Prostate gland (tissue), 2 donors: Measurements from ENCODE around the gene TEN1.

Source experiments
- POLR2A ChIP-seq: fragments of 450-650 bp; IDR thresholded peaks from one replicate; pipeline ENCODE4 v1.6.1; 2016; ENCODE audit warnings: antibody characterized with exemption, mild to moderate bottlenecking
- TF ChIP-seq, protein P1 (sequence below), 4 experiments: fragments of 200-600 bp in 2 of 4; fragments of 450-650 bp in 2 of 4; sonication (generic) in 2 of 4; IDR thresholded peaks; 1 replicate in 3 of 4; 2 replicates in 1 of 4; pipeline ENCODE4 v1.5.1; 2016 to 2019; ENCODE audit warnings: antibody characterized with exemption in 4 of 4, mild to moderate bottlenecking in 2 of 4, moderate library complexity in 2 of 4

DNA sequence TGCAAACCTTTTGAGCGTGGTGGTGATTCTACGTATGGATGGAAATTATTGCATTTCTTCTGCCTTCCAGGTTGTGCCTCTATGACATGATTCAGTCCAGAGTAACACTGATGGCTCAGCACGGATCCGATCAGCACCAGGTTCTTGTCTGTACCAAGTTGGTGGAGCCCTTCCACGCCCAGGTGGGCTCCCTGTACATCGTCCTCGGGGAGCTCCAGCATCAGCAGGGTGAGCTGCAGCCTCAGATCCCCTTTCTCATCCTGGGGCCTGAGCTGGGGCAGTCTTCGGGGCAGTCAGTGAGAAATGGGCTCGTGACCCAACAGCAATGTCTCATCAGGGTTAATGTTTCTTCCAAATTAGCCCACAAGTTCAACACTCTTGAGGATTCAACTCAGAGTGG lies 12.4 kb downstream of the TEN1 start:
- TF ChIP-seq, protein P1, sequence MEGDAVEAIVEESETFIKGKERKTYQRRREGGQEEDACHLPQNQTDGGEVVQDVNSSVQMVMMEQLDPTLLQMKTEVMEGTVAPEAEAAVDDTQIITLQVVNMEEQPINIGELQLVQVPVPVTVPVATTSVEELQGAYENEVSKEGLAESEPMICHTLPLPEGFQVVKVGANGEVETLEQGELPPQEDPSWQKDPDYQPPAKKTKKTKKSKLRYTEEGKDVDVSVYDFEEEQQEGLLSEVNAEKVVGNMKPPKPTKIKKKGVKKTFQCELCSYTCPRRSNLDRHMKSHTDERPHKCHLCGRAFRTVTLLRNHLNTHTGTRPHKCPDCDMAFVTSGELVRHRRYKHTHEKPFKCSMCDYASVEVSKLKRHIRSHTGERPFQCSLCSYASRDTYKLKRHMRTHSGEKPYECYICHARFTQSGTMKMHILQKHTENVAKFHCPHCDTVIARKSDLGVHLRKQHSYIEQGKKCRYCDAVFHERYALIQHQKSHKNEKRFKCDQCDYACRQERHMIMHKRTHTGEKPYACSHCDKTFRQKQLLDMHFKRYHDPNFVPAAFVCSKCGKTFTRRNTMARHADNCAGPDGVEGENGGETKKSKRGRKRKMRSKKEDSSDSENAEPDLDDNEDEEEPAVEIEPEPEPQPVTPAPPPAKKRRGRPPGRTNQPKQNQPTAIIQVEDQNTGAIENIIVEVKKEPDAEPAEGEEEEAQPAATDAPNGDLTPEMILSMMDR (IDR thresholded peaks at IDR 0.05) = no peak
- no peak for TF ChIP-seq POLR2A
